ENCODE measurements around the gene ACVR1B. TPM values are rescaled to one million over a fixed set of nuclear protein-coding genes. Genes with fewer than 3 reads are reported as not detected.

The ACVR1B gene
- total and polyA plus RNA-seq, 3 donors from 2014 or later, result 36.8 to 44.6 (median 37.3) TPM

DNA sequence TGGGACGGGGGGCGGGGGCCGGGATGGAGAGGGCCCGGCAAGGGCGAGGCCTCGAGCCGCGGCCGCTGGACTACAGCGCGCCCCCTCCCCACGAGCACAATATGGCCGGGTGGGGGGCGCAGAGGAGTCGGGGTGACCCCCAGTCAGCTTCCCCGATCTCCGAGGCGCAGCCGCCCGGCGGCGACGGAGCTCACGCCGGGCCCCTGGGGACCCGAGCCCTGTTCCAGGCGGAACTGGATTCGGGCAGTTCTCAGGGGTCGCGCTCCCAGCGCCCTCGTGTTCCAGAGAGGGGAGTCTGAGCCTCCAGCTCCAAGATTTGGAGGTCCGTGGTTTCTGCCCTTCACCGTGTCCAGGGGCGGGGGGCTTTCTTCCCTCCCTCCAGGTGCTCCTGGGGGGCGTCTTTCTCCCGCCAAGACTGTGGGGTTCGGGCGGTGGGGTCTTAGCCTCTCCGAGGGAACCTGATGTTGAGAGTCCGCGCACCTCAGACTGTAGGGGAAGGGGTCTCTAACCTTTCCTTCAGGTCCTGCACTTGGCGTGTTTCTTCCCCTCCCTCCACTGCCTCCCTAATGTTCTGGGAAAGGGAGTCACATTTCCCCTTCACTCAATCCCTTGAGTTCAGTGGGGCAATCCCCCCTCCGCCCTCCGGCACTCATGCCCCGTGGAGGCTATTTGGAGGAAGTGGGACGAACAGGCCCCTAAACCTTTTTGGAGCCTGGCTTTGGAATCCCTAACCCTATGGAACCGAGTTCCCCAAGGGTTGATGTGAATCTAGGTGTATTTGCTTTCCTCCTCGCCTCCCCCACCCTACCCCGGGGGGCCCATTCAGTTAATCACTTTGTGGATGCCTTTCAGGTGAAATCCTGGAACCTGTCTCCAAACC is 584 bp downstream of the ACVR1B start:
- peaks cover 23% of the 10 kb centered on the region for H3K4me1 ChIP-seq
- peak overlapping the region; percentile 91 to 95 for H3K27ac ChIP-seq
- peak; percentile 27 for DNase-seq
- no peaks in the 10 kb centered on the region for H3K27me3 ChIP-seq
- H3K9me3 ChIP-seq, result no peaks in the 10 kb centered on the region
- intact Hi-C loops (cut with DNase I; ENCODE audit: low total_unique reads), result no loop called here
- H3K4me3 ChIP-seq, result peak overlapping the region; percentile 95 to 97
- no peaks in the 10 kb centered on the region for H3K36me3 ChIP-seq (ENCODE audit: low read depth, missing control alignments)
- TF ChIP-seq POLR2A (IDR thresholded peaks at IDR 0.05), result no peak
- TF ChIP-seq, protein P1, sequence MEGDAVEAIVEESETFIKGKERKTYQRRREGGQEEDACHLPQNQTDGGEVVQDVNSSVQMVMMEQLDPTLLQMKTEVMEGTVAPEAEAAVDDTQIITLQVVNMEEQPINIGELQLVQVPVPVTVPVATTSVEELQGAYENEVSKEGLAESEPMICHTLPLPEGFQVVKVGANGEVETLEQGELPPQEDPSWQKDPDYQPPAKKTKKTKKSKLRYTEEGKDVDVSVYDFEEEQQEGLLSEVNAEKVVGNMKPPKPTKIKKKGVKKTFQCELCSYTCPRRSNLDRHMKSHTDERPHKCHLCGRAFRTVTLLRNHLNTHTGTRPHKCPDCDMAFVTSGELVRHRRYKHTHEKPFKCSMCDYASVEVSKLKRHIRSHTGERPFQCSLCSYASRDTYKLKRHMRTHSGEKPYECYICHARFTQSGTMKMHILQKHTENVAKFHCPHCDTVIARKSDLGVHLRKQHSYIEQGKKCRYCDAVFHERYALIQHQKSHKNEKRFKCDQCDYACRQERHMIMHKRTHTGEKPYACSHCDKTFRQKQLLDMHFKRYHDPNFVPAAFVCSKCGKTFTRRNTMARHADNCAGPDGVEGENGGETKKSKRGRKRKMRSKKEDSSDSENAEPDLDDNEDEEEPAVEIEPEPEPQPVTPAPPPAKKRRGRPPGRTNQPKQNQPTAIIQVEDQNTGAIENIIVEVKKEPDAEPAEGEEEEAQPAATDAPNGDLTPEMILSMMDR (IDR thresholded peaks at IDR 0.05), result no peak
- 3 to 9% methylated on average over 17 to 43 of the region's 50 CpGs for WGBS, 2 donors

DNA sequence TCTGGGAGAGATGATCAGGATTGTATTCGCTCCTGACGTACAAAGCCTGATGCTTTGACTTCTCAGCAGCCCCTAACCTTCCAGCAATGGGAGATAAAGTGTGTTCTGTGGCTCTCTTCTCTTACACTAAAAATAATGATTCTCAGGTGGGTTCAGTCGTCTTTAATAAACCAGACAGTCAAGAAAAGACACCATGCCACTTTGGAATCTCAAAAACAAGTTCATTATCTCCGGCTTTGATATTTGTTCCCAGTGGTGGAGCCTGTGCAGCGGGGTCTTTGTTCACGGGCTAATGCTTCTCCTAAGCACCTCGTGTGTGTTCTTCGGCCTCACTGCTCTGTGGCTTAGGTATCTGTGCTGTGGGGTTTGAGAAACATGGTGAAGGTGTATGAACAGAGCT is 1.6 kb downstream of the ACVR1B start:
- H3K27ac ChIP-seq, result peak overlapping the region; percentile 91 to 95
- WGBS, 2 donors, result 32 to 38% methylated on average over 8 of the region's 8 CpGs
- H3K27me3 ChIP-seq, result no peaks in the 10 kb centered on the region
- TF ChIP-seq, protein P1 (IDR thresholded peaks at IDR 0.05), result no peak
- TF ChIP-seq POLR2A (IDR thresholded peaks at IDR 0.05), result no peak
- no peak for DNase-seq
- H3K9me3 ChIP-seq, result no peaks in the 10 kb centered on the region
- H3K4me1 ChIP-seq, result peaks cover 23% of the 10 kb centered on the region
- intact Hi-C loops (cut with DNase I; ENCODE audit: low total_unique reads), result no loop called here
- no peaks in the 10 kb centered on the region for H3K36me3 ChIP-seq (ENCODE audit: low read depth, missing control alignments)
- H3K4me3 ChIP-seq, result no peak overlapping the region

DNA sequence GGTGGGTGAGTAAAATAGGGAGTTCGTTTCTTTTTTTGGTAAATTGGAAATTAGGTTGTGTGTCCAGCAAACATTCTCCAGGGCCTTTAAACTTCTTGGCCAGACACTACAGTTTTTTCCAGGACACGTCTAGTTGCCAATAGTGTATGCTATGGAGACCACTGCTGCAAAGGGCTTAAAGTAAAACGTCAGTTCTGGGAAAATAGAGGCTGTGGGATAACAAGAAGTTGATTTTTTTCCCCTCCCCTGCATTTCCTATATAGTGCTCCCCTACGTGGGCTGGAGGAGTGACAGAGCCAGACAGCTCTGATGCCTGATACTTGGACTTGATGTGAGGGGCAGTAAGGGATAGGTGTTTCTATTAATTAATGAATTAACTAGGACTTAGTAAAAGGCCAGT is 2.4 kb downstream of the ACVR1B start:
- Histone ChIP-seq H3K4me3 (no peak overlapping the region), H3K27me3 (no peaks in the 10 kb centered on the region), H3K27ac (peak overlapping the region; percentile 39 to 95), H3K4me1 (peaks cover 23% of the 10 kb centered on the region), H3K9me3 (no peaks in the 10 kb centered on the region), H3K36me3 (ENCODE audit: low read depth, missing control alignments) (no peaks in the 10 kb centered on the region)
- TF ChIP-seq, protein P1 (IDR thresholded peaks at IDR 0.05), result no peak
- TF ChIP-seq POLR2A (IDR thresholded peaks at IDR 0.05), result no peak
- WGBS, 2 donors, result 9% methylated on average over 4 of the region's 4 CpGs
- intact Hi-C loops (cut with DNase I; ENCODE audit: low total_unique reads), result no loop called here
- DNase-seq, result no peak

DNA sequence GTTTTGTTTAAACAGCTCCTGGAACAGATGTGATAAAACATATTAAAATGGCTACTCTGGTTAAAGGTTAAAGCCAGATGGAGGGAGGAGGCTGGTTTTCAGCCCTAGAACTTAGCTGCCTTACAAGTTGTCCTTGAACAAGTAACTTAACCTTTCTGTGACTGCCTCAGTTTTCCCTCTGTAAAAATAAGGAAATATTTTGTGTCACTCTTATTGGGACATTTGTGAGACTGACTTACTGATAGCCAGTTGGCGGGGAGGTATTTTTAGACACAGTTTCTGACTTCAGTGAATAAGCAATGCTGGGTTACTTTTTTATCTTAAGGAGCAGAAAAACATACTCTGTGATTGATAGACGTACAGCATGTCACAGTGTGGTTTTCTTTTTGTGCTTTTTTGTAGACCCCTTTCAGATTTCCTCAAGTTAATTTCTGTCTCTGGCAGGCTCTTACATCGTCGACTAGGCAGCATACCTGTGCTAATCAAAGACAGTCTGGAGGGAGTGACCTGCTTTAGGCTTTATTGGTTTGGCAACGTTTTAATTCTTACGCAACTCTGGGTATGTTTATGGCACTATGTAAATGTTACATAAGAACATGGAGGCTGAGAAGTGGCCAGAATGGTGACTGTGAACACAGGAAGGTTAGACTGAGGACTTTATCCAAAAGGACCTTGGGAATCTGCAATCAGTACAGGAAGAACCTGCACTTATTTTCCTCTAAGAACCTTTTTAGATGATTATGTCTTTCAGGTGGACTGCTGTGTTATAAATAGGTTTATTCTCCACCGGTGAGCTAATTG is 3.3 kb downstream of the ACVR1B start:
- Histone ChIP-seq H3K9me3 (no peaks in the 10 kb centered on the region), H3K4me3 (no peak overlapping the region), H3K4me1 (peaks cover 26% of the 10 kb centered on the region), H3K36me3 (ENCODE audit: low read depth, missing control alignments) (no peaks in the 10 kb centered on the region), H3K27me3 (no peaks in the 10 kb centered on the region), H3K27ac (peak overlapping the region; percentile 39 to 95)
- no peak for TF ChIP-seq POLR2A (IDR thresholded peaks at IDR 0.05)
- TF ChIP-seq, protein P1 (IDR thresholded peaks at IDR 0.05), result no peak
- no peak for DNase-seq
- 29 to 48% methylated on average over 7 of the region's 7 CpGs for WGBS, 2 donors
- intact Hi-C loops (cut with DNase I; ENCODE audit: low total_unique reads), result no loop called here
